Measurements from ENCODE around the gene SLC22A12.
A peak's percentile ranks its signal among the peaks of the same experiment; 100 is the strongest.

The SLC22A12 gene

GRCh38 chr11:64607381-64607985 is 16.5 kb downstream of the SLC22A12 start:
- H3K79me2 ChIP-seq (ENCODE audit: control insufficient read depth, insufficient read depth, low read length, unreplicated experiment), result no peaks in the 10 kb centered on the region
- H3K4me3 ChIP-seq (ENCODE audit: low read depth, low read length), result peak overlapping the region; percentile 65
- no peaks in the 10 kb centered on the region for H3K4me1 ChIP-seq (ENCODE audit: control insufficient read depth, insufficient read depth, low read length, unreplicated experiment)
- no peaks in the 10 kb centered on the region for H3K27me3 ChIP-seq (ENCODE audit: insufficient read depth, low read length)
- no peak overlapping the region for H2AFZ ChIP-seq (ENCODE audit: low read length, unreplicated experiment)
- H3K27ac ChIP-seq (ENCODE audit: low read depth, low read length), result no peak overlapping the region
- H3K36me3 ChIP-seq (ENCODE audit: insufficient read depth, low read length), result no peaks in the 10 kb centered on the region

GRCh38 chr11:64608046-64608445 is 17.0 kb downstream of the SLC22A12 start:
- H2AFZ ChIP-seq (ENCODE audit: low read length, unreplicated experiment), result peak overlapping the region; percentile 93
- no peak overlapping the region for H3K27ac ChIP-seq (ENCODE audit: low read depth, low read length)
- peak overlapping the region; percentile 65 for H3K4me3 ChIP-seq (ENCODE audit: low read depth, low read length)
- H3K27me3 ChIP-seq (ENCODE audit: insufficient read depth, low read length), result no peaks in the 10 kb centered on the region
- no peaks in the 10 kb centered on the region for H3K4me1 ChIP-seq (ENCODE audit: control insufficient read depth, insufficient read depth, low read length, unreplicated experiment)
- H3K79me2 ChIP-seq (ENCODE audit: control insufficient read depth, insufficient read depth, low read length, unreplicated experiment), result no peaks in the 10 kb centered on the region
- H3K36me3 ChIP-seq (ENCODE audit: insufficient read depth, low read length), result no peaks in the 10 kb centered on the region

GRCh38 chr11:64608636-64609035 is 17.6 kb downstream of the SLC22A12 start:
- H3K36me3 ChIP-seq (ENCODE audit: insufficient read depth, low read length), result no peaks in the 10 kb centered on the region
- no peaks in the 10 kb centered on the region for H3K27me3 ChIP-seq (ENCODE audit: insufficient read depth, low read length)
- no peak overlapping the region for H2AFZ ChIP-seq (ENCODE audit: low read length, unreplicated experiment)
- H3K27ac ChIP-seq (ENCODE audit: low read depth, low read length), result no peak overlapping the region
- H3K4me1 ChIP-seq (ENCODE audit: control insufficient read depth, insufficient read depth, low read length, unreplicated experiment), result no peaks in the 10 kb centered on the region
- H3K4me3 ChIP-seq (ENCODE audit: low read depth, low read length), result peak overlapping the region; percentile 65; the same call in 1 of the 2 replicates
- H3K79me2 ChIP-seq (ENCODE audit: control insufficient read depth, insufficient read depth, low read length, unreplicated experiment), result no peaks in the 10 kb centered on the region

GRCh38 chr11:64609436-64610047 is 18.5 kb downstream of the SLC22A12 start:
- H3K27ac ChIP-seq (ENCODE audit: low read depth, low read length), result no peak overlapping the region
- H3K4me3 ChIP-seq (ENCODE audit: low read depth, low read length), result no peak overlapping the region
- no peaks in the 10 kb centered on the region for H3K79me2 ChIP-seq (ENCODE audit: control insufficient read depth, insufficient read depth, low read length, unreplicated experiment)
- no peak overlapping the region for H2AFZ ChIP-seq (ENCODE audit: low read length, unreplicated experiment)
- H3K27me3 ChIP-seq (ENCODE audit: insufficient read depth, low read length), result no peaks in the 10 kb centered on the region
- H3K36me3 ChIP-seq (ENCODE audit: insufficient read depth, low read length), result no peaks in the 10 kb centered on the region
- no peaks in the 10 kb centered on the region for H3K4me1 ChIP-seq (ENCODE audit: control insufficient read depth, insufficient read depth, low read length, unreplicated experiment)

GRCh38 chr11:64610596-64610995 is 19.6 kb downstream of the SLC22A12 start:
- H2AFZ ChIP-seq (ENCODE audit: low read length, unreplicated experiment), result no peak overlapping the region
- H3K4me3 ChIP-seq (ENCODE audit: low read depth, low read length), result no peak overlapping the region
- no peaks in the 10 kb centered on the region for H3K4me1 ChIP-seq (ENCODE audit: control insufficient read depth, insufficient read depth, low read length, unreplicated experiment)
- no peaks in the 10 kb centered on the region for H3K27me3 ChIP-seq (ENCODE audit: insufficient read depth, low read length)
- no peaks in the 10 kb centered on the region for H3K79me2 ChIP-seq (ENCODE audit: control insufficient read depth, insufficient read depth, low read length, unreplicated experiment)
- H3K27ac ChIP-seq (ENCODE audit: low read depth, low read length), result no peak overlapping the region
- H3K36me3 ChIP-seq (ENCODE audit: insufficient read depth, low read length), result no peaks in the 10 kb centered on the region

- no peaks in the 10 kb centered on the region for H3K4me1 ChIP-seq (ENCODE audit: control insufficient read depth, insufficient read depth, low read length, unreplicated experiment)
- H3K79me2 ChIP-seq (ENCODE audit: control insufficient read depth, insufficient read depth, low read length, unreplicated experiment), result no peaks in the 10 kb centered on the region
- H2AFZ ChIP-seq (ENCODE audit: low read length, unreplicated experiment), result no peak overlapping the region
- H3K27ac ChIP-seq (ENCODE audit: low read depth, low read length), result no peak overlapping the region
- H3K4me3 ChIP-seq (ENCODE audit: low read depth, low read length), result no peak overlapping the region
- H3K36me3 ChIP-seq (ENCODE audit: insufficient read depth, low read length), result no peaks in the 10 kb centered on the region
- no peaks in the 10 kb centered on the region for H3K27me3 ChIP-seq (ENCODE audit: insufficient read depth, low read length)
Measured at GRCh38 chr11:64611176-64611575, 20.2 kb downstream of the SLC22A12 start.

- no peaks in the 10 kb centered on the region for H3K4me1 ChIP-seq (ENCODE audit: control insufficient read depth, insufficient read depth, low read length, unreplicated experiment)
- no peaks in the 10 kb centered on the region for H3K27me3 ChIP-seq (ENCODE audit: insufficient read depth, low read length)
- no peak overlapping the region for H2AFZ ChIP-seq (ENCODE audit: low read length, unreplicated experiment)
- no peaks in the 10 kb centered on the region for H3K36me3 ChIP-seq (ENCODE audit: insufficient read depth, low read length)
- H3K79me2 ChIP-seq (ENCODE audit: control insufficient read depth, insufficient read depth, low read length, unreplicated experiment), result no peaks in the 10 kb centered on the region
- H3K4me3 ChIP-seq (ENCODE audit: low read depth, low read length), result no peak overlapping the region
- H3K27ac ChIP-seq (ENCODE audit: low read depth, low read length), result no peak overlapping the region
Measured at GRCh38 chr11:64611869-64612646, 21.0 kb downstream of the SLC22A12 start.

- Histone ChIP-seq H3K27me3 (ENCODE audit: insufficient read depth, low read length) (no peaks in the 10 kb centered on the region), H3K79me2 (ENCODE audit: control insufficient read depth, insufficient read depth, low read length, unreplicated experiment) (no peaks in the 10 kb centered on the region), H3K27ac (ENCODE audit: low read depth, low read length) (no peak overlapping the region)
Measured at GRCh38 chr11:64613648-64614047, 22.6 kb downstream of the SLC22A12 start.

GRCh38 chr11:64614917-64615316 is 23.9 kb downstream of the SLC22A12 start:
- H3K4me3 ChIP-seq (ENCODE audit: low read depth, low read length), result no peak overlapping the region
- no peak overlapping the region for H3K27ac ChIP-seq (ENCODE audit: low read depth, low read length)
- H3K79me2 ChIP-seq (ENCODE audit: control insufficient read depth, insufficient read depth, low read length, unreplicated experiment), result no peaks in the 10 kb centered on the region
- H3K4me1 ChIP-seq (ENCODE audit: control insufficient read depth, insufficient read depth, low read length, unreplicated experiment), result no peaks in the 10 kb centered on the region
- no peaks in the 10 kb centered on the region for H3K36me3 ChIP-seq (ENCODE audit: insufficient read depth, low read length)
- no peaks in the 10 kb centered on the region for H3K27me3 ChIP-seq (ENCODE audit: insufficient read depth, low read length)
- H2AFZ ChIP-seq (ENCODE audit: low read length, unreplicated experiment), result no peak overlapping the region

More at GRCh38 chr11:64613648-64614047, 22.6 kb downstream of the SLC22A12 start:
- no peaks in the 10 kb centered on the region for H3K4me1 ChIP-seq (ENCODE audit: control insufficient read depth, insufficient read depth, low read length, unreplicated experiment)
- H2AFZ ChIP-seq (ENCODE audit: low read length, unreplicated experiment), result no peak overlapping the region
- H3K36me3 ChIP-seq (ENCODE audit: insufficient read depth, low read length), result no peaks in the 10 kb centered on the region
- H3K4me3 ChIP-seq (ENCODE audit: low read depth, low read length), result no peak overlapping the region

- no peaks in the 10 kb centered on the region for H3K79me2 ChIP-seq (ENCODE audit: control insufficient read depth, insufficient read depth, low read length, unreplicated experiment)
- no peak overlapping the region for H3K27ac ChIP-seq (ENCODE audit: low read depth, low read length)
- H3K27me3 ChIP-seq (ENCODE audit: insufficient read depth, low read length), result no peaks in the 10 kb centered on the region
- no peaks in the 10 kb centered on the region for H3K36me3 ChIP-seq (ENCODE audit: insufficient read depth, low read length)
- no peak overlapping the region for H2AFZ ChIP-seq (ENCODE audit: low read length, unreplicated experiment)
- no peak overlapping the region for H3K4me3 ChIP-seq (ENCODE audit: low read depth, low read length)
- H3K4me1 ChIP-seq (ENCODE audit: control insufficient read depth, insufficient read depth, low read length, unreplicated experiment), result no peaks in the 10 kb centered on the region
Measured at GRCh38 chr11:64616817-64617216, 25.8 kb downstream of the SLC22A12 start.

GRCh38 chr11:64619196-64619595 is 28.2 kb downstream of the SLC22A12 start:
- Histone ChIP-seq H3K79me2 (ENCODE audit: control insufficient read depth, insufficient read depth, low read length, unreplicated experiment) (no peaks in the 10 kb centered on the region), H3K4me1 (ENCODE audit: control insufficient read depth, insufficient read depth, low read length, unreplicated experiment) (no peaks in the 10 kb centered on the region), H2AFZ (ENCODE audit: low read length, unreplicated experiment) (no peak overlapping the region), H3K36me3 (ENCODE audit: insufficient read depth, low read length) (no peaks in the 10 kb centered on the region), H3K27me3 (ENCODE audit: insufficient read depth, low read length) (no peaks in the 10 kb centered on the region), H3K4me3 (ENCODE audit: low read depth, low read length) (no peak overlapping the region), H3K27ac (ENCODE audit: low read depth, low read length) (no peak overlapping the region)

Data from ACC112 (cell line).